LNCAP (cell line): ENCODE data around the gene SEC14L2.

ENCODE experiments used
- TF ChIP-seq, protein P1 (sequence below): fragments of 450-650 bp; IDR thresholded peaks from 2 replicates; pipeline ENCODE4 v1.5.1; 2017; ENCODE audit warnings: mild to moderate bottlenecking

Gene SEC14L2

DNA sequence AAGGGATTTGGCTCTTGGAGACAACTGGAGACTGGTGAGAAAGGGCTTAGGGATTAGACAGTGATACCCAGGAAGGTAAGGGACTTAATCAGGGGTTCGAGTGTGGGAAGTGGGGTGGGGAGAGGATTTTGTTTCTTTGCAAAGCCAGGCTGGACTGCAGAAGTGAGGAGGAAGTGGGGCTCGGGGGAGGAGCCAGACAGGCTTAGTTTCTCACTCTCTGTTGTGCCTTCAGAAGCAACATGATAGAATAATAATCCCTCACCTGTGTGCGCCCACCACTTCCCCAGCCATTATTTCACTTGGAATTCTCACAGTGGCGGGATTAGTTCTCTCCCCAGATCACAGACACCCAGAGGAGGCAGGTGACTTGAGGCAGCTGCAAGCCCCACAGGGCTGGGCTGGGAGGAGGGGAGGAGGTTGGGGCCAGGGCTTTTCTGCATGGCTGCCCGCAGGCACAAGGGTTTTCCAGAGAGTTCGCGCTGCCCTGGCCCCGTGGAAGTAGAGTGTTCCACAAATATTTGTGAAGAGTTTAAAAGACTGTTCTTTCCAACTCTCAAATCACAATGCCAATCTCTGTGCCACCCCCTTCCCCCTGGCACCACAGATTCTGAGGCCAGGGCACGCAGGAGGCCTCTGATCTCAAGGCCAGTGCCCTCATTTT is 4.0 kb upstream of the SEC14L2 start:
- TF ChIP-seq, protein P1, sequence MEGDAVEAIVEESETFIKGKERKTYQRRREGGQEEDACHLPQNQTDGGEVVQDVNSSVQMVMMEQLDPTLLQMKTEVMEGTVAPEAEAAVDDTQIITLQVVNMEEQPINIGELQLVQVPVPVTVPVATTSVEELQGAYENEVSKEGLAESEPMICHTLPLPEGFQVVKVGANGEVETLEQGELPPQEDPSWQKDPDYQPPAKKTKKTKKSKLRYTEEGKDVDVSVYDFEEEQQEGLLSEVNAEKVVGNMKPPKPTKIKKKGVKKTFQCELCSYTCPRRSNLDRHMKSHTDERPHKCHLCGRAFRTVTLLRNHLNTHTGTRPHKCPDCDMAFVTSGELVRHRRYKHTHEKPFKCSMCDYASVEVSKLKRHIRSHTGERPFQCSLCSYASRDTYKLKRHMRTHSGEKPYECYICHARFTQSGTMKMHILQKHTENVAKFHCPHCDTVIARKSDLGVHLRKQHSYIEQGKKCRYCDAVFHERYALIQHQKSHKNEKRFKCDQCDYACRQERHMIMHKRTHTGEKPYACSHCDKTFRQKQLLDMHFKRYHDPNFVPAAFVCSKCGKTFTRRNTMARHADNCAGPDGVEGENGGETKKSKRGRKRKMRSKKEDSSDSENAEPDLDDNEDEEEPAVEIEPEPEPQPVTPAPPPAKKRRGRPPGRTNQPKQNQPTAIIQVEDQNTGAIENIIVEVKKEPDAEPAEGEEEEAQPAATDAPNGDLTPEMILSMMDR: no peak

DNA sequence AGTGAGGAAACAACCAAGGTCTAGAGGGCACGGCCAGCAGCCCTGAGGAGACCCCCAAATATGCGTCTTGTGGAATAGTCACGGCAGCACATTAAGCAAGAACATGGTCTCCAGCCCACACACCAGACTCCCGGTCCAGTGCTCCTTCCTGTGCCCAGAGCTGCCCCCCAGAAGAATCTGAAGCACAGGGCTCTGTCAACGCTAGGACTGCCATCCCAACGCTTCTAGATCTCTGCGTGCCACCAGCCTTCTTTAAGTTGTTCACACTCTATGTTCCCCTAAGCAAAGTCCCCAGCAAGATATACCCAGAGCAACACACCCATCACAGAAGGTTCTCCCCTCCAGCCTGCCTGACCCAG is 3.5 kb upstream of the SEC14L2 start:
- TF ChIP-seq, protein P1: no peak

DNA sequence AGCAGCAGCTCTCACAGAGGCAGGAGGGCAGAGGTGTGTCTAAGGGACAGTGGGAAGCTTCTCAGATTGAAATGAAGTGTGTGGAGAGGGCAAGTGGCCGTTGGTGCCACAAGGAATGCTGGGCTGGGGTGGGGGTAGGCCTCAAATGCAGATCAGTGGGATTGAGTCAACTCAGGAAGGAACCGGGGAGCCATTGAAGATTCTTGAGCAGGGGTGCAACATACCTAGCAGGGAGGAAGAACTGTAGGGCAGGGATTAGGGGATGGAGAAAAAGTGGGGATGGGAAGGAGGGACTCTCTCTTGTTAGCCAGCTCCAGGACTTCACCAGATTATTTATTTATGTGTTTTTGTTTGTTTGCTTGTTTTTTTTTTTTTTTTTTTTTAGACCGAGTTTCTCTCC is 2.9 kb upstream of the SEC14L2 start:
- TF ChIP-seq, protein P1: no peak

DNA sequence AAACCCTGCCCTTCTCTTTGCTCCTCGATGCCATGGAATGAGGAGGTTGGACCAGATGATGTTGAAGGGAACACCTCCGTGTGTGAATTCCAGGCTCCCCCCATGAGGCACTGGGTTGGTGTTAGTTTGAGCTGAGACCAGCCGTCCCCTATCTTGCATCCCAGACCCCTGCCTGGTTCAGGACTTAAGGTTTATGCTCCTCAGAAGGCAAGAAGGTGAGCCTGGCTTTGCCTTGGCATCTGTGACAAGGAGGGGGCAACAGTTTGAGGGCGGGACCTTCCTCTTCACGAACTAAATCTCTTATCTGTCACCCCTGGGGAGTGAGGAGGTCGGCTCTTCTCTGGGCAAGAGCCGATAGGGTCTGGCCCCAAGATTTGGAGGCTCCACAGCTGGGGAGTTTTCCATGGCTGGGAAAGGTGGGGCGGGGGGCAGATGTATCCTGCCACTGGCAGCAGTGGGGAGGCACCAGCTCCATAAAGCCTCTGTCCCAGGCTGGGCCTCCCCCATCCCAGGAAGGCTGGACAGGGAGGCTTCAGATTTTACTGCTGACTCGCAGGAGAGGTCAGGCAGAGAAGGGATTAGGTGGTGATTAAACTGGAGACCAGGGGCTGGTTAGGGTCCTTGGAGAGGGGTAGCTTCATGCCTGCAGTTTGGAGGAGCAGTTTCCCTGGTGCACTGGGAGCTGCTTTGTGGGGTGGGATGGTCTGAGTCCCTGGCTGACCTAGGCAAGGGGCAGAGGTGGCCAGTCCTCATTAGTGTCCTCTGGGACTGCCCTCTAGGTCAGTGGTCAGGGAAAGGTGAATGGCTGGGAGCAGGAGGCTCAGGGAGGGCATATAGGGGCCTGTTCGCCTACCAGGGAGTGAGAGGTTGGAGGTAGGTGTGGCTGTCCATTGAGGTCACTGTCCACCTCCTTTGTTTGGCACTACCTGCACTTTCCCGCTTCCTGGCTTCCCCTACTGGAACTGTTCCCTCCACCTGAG is 1.1 kb downstream of the SEC14L2 start:
- TF ChIP-seq, protein P1: no peak

DNA sequence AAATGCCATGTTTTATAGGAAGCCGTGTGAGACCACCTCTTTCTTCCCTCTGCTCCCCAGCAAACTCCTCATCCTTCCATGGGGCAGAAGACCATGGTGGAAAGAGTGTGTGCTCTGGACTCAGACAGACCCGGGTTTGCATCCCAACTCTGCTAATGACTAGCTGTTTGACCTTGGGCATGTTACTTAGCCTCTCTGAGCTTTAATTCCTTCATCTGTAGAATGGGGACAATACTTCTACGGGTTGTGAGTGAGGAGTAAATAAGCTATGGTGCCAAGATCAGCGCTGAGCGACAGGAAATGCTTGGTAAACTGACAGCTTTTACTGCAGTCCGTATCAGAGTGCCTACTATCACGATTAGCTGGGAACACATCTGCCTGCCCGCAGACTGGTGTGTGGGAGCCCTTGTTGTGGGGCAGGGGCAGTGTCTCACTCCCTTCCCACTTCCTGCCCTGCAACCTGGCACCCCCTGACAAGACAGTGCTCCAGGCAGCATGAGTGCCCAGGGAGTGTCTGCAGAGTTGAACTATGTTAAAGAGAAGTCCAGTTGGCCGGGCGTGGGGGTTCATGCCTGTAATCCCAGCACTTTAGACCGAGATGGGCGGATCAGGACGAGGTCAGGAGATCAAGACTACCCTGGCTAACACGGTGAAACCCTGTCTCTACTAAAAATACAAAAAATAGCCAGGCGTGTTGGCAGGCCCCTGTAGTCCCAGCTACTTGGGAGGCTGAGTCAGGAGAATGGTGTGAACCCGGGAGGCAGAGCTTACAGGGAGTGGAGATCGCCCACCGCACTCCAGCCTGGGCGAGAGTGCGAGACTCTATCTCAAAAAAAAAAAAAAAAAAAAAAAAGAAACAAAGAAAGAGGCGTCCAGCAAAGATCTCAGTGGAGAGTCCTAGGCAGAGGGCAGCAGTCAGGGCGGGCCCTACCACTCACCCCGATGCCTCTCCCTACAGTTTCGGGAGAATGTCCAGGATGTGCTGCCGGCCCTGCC is 2.2 kb downstream of the SEC14L2 start:
- TF ChIP-seq, protein P1: no peak

DNA sequence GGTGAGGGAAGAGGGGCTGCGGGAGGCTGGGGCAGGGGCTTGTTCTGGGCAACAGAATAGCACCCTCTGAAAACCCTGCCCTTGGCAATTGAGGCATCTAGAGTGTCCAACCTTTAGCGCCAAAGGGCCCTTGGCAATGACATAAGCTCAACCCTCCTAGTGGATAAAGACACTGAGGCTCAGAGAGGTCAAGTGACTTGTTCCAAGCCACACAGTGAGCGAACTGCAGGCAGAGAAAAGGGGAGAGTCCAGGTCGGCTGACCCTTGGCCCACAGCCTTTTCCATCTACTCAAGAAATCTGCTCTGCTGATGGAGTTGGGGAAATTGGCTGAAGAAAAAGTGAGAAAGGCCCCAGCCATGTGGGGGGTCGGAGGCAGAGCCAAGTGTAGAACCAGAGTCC is 2.9 kb downstream of the SEC14L2 start:
- TF ChIP-seq, protein P1: no peak

DNA sequence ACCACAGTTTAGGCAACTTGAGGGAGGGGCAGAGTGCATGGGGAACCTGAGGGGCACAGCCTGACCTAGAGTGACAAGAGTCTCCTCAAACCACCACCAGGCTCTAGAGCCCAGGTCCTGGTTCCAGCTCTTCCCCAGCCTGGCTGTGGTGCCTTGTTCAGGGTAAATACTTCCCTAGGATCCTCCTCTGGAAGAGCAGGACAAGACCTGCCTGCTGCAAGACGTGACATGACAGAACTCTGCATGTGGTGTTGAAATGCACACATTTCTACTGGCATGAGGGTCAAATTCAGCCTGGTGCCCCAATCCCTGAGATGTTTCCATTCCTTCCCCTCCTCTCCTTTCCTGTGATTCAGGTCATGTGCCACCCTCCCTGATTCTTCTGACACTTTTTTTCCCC is 3.3 kb downstream of the SEC14L2 start:
- TF ChIP-seq, protein P1: no peak
